Activated CD8-positive, alpha-beta memory T cell treated with anti-CD3 and anti-CD28 coated beads, Interleukin-2, amount 50 U/mL, for 48 hours (primary cell): ENCODE results near the gene CERS6.

Experiments used
- DNase-seq: peaks from one replicate; pipeline ENCODE4 v3.0.0-alpha.2; 2020

CERS6 gene

DNA sequence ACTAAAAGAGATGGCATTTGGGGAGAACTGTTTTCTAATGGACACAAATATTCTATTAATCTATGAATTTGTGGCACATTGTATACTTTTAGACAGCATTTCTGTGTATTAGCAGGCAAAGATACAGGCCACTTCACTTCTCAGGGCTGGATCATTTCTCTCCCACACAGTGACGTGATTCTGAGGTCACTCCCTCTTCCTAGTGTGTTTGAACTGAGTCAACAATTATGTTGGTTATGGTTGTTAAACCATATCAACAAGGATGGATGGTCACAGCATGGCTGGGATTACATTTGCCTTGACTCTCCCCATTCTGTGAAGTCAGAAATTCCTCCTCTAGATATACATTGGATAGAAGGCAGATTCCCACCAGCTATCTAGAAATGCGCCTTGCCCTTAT is 358.0 kb downstream of the CERS6 start:
- DNase-seq: no peak

DNA sequence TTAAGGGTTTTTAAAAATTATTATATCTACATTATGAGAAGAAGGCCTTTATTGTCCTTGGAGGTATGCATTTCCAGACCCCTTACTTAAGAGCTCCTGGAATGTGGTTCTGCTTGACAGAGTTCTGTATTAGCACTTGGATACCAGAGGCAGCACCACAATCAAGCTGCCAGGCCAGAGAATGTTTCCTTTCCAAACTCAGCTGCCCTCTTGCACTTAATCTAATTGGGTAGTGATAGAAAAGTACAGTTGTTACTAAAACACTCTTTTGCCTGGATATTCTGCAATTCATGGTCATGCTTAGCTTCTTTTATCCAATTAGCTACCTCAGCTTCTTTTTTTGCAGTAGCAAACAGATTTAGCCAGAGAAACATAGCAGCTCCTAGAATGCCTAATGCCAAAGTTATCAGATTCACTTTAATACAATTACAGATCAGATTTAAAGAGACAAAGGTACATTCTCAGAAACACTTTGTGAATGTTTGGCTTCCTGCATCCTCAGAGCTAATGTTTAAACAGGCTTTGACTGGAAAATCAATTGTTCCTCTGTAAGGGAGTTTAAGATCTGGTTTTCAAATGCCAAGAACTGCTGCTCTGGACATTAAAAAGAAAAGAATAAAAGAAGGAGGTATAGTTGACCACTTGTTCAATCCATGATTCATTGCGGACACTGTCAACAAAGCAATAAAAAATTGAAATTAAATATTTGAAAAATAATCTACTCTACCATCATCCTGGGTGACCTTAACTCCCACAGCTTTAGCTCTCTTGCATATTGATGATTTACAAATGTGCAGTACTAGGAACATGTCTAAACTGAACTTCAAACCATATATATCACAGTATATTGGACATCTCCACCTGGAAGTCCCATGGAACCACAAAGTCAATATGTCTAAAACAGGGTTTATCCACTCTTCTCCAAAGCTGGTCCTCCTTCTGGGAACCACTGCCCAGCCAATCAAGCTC is 359.2 kb downstream of the CERS6 start:
- no peak for DNase-seq

GRCh38 chr2:168816369-168816768 is 360.3 kb downstream of the CERS6 start:
- DNase-seq: no peak

DNA sequence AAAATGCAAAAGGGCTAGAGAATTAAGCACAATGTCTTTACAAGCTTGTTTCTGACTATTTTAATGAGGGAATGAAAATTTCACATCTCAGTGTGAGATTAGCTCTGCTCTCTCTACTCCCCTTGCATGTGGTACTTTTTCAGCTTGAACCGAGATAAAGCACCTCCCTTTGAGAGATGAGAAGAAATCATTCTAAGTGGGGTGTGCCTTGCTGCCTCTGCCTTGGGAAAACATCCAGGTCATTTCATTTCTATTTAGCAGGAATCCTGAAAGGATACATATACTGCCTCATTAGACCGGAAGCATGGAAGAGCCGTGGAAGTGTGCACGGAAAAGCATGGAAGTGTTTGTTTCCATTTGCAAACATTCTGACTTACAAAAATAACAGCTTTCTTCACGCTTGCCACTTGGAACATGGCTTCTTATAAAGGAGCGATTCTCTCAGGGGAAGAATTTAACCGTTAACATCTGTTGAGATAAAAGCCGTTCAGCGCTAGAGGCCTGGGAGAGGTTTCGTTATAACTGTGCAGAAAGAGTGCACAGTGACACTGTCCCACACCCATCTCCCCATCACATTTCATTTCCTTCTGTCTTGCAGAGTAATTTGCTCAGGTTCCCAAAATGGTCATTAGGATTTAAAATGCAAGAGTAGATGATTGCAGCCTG is 363.1 kb downstream of the CERS6 start:
- no peak for DNase-seq

DNA sequence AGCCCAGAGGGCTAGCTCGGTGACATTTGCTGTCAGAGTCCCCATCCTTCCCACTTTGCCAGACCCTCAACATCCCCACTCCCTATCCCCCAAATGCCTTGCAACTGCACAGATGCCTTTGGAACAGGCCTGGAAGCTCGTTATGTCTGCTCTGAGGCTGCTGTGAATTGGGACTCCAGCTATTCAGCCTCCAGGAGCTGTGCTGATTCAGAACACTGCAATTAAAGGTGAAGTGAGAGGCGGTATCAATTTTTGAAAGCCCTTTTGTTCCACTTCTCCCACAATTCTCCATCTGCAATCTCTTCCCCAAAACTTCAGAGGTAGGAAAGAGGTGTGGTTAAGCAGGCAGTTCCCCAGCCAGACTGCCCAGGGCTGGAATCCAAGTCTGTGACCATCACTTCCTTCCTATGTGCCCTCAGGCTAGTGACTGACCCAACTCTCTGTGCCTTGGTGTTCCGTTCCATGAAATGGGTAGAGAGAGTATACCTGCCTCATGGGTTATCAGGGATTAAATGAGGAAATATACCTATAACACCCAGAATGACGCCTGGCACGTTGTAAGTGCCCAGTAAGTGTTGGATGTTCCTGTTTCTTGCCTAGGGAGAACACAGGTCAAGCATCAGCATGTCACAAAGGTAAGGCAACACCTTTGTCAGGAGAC is 363.9 kb downstream of the CERS6 start:
- no peak for DNase-seq

DNA sequence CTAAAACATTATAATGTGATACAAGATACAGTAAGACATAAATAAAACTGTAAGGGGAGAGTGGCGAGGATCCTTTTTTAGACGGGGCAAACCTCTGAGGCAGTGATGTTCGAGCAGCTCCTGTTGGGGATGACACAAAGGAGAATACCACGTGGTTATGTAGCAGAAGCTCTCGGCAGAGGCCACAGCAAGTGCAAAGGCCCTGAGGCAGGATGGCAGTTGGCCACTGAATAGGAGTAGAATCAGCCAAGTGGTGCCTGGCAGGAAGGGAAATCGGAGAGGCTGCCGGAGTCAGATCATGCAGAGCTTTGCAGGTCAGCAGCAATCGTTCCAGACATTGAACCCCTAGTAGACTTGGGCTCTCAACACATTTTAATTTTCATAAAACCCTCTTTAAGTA is 365.5 kb downstream of the CERS6 start:
- no peak for DNase-seq

DNA sequence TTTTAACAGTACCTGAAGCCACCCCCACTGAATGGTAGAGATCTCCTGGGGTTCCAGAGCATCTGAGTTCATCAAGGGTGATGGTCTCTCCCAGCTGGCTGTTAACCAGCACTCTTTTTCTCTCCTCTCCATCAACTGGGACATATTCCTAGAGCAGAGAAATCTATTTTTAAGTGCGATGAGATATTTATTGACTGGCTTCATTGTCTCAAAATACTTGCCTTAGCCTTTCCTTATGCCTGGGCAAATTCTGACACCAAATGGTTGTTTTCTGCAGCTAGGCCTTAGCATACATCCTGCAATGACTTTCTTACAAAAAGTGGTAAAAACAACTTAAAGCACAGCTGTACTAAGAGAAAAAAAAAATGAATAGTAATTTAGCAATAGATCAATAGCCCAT is 365.9 kb downstream of the CERS6 start:
- DNase-seq: no peak
